Mammary epithelial cell (primary cell): ENCODE data around the gene ARID1B.

Experiments used
- EZH2 ChIP-seq: IDR thresholded peaks from 2 replicates; pipeline ENCODE4 v1.6.1; 2012; ENCODE audit warnings: low read length, inconsistent platforms, borderline replicate concordance
- TF ChIP-seq, protein P1 (sequence below), 2 donors: IDR thresholded peaks in 1 of 2; conservative IDR thresholded peaks in 1 of 2; 2 replicates each; pipeline ENCODE4 v1.5.1; 2011 to 2012; ENCODE audit warnings: inconsistent platforms in 2 of 2, low read length in 2 of 2, mild to moderate bottlenecking in 2 of 2, control low read depth in 1 of 2, low read depth in 1 of 2; ENCODE audit not compliant: insufficient read depth in 1 of 2; ENCODE audit errors: extremely low read depth in 1 of 2

DNA sequence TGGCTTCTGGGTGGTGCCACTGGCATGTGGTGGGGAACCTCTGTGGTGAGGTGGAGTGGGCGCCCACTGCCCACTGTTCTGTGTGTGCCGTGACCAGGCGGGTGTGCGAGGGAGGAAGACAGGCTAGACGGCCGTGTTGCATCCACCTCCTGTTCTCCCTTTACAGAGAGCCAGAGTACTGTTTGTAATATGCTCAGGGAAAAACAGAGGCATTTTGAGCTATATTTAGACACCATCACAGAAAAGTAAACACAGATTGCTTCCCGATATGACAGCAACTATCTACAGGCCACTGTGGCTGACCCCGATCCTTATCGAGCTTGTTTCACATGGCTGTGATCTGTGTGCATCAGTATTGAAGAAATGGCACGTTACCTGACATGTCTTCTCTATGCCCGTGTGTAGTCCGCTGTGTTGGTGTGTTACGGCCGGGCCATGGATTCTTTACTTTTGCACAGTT lies 45.6 kb downstream of the ARID1B start:
- TF ChIP-seq, protein P1, sequence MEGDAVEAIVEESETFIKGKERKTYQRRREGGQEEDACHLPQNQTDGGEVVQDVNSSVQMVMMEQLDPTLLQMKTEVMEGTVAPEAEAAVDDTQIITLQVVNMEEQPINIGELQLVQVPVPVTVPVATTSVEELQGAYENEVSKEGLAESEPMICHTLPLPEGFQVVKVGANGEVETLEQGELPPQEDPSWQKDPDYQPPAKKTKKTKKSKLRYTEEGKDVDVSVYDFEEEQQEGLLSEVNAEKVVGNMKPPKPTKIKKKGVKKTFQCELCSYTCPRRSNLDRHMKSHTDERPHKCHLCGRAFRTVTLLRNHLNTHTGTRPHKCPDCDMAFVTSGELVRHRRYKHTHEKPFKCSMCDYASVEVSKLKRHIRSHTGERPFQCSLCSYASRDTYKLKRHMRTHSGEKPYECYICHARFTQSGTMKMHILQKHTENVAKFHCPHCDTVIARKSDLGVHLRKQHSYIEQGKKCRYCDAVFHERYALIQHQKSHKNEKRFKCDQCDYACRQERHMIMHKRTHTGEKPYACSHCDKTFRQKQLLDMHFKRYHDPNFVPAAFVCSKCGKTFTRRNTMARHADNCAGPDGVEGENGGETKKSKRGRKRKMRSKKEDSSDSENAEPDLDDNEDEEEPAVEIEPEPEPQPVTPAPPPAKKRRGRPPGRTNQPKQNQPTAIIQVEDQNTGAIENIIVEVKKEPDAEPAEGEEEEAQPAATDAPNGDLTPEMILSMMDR (conservative IDR thresholded peaks at IDR 0.05 in 1 of 2, IDR thresholded peaks at IDR 0.05 in 1 of 2; ENCODE audit: extremely low read depth in 1 of 2, insufficient read depth in 1 of 2, low read depth in 1 of 2, low read length in 2 of 2), result no peak
- TF ChIP-seq EZH2, result no peak
